GM23338 (cell line): Measurements from ENCODE around the gene PSIP1. TPM values are rescaled to one million over a fixed set of nuclear protein-coding genes. Genes with fewer than 3 reads are reported as not detected.

Experiments used
- ATAC-seq: fragments of 200-7000 bp; cut with Tn5 transposase; 3 replicates; pipeline ENCODE4 v1.9.1; 2020
- DNase-seq: peaks from one replicate; pipeline ENCODE4 v3.0.0-alpha.2; 2015; ENCODE audit warnings: low spot score
- H2AFZ ChIP-seq: fragments of 200-600 bp; sonication (generic); 2 replicates; pipeline ENCODE4 v1.8.0; 2016; ENCODE audit warnings: antibody characterized with exemption, mild to moderate bottlenecking, moderate library complexity
- H3F3A ChIP-seq: fragments of 200-600 bp; sonication (generic); replicated peaks from 2 replicates; pipeline ENCODE4 v1.8.0; 2017; ENCODE audit warnings: antibody characterized with exemption, mixed run types, low read depth
- H3K27ac ChIP-seq: fragments of 200-600 bp; sonication (generic); 2 replicates; pipeline ENCODE4 v1.6.1; 2016; ENCODE audit warnings: low read depth
- H3K27me3 ChIP-seq: fragments of 200-600 bp; sonication (generic); 2 replicates; pipeline ENCODE4 v1.8.0; 2016; ENCODE audit warnings: mild to moderate bottlenecking, mixed run types, moderate library complexity; ENCODE audit not compliant: insufficient read depth
- H3K36me3 ChIP-seq: fragments of 200-600 bp; sonication (generic); 2 replicates; pipeline ENCODE4 v1.8.0; 2016; ENCODE audit warnings: mild to moderate bottlenecking; ENCODE audit not compliant: insufficient read depth
- H3K4me1 ChIP-seq: fragments of 200-600 bp; sonication (generic); 2 replicates; pipeline ENCODE4 v1.8.0; 2016; ENCODE audit warnings: mild to moderate bottlenecking, moderate library complexity; ENCODE audit not compliant: insufficient read depth
- H3K4me2 ChIP-seq: fragments of 200-600 bp; sonication (generic); 2 replicates; pipeline ENCODE4 v1.7.1; 2017; ENCODE audit warnings: mixed run types
- H3K4me3 ChIP-seq: fragments of 200-600 bp; sonication (generic); 2 replicates; pipeline ENCODE4 v1.6.1; 2016; ENCODE audit warnings: mixed run types
- H3K79me2 ChIP-seq: fragments of 200-600 bp; sonication (generic); replicated peaks from 2 replicates; pipeline ENCODE4 v1.8.0; 2017; ENCODE audit warnings: mild to moderate bottlenecking; ENCODE audit not compliant: insufficient read depth
- H3K9me2 ChIP-seq: fragments of 200-600 bp; sonication (generic); 2 replicates; pipeline ENCODE4 v1.8.0; 2017; ENCODE audit not compliant: insufficient read depth
- H4K20me1 ChIP-seq: fragments of 200-600 bp; sonication (generic); replicated peaks from 2 replicates; pipeline ENCODE4 v1.8.0; 2017; ENCODE audit warnings: mild to moderate bottlenecking; ENCODE audit not compliant: insufficient read depth
- H3K27ac Mint-ChIP-seq: 2 replicates; pipeline ENCODE4 v1.8.0; 2020; ENCODE audit warnings: inconsistent platforms, mild to moderate bottlenecking, moderate library complexity, mixed read lengths
- H3K27me3 Mint-ChIP-seq: 3 replicates; pipeline ENCODE4 v1.8.0; 2022; ENCODE audit warnings: low read depth, mild to moderate bottlenecking, moderate library complexity, mixed read lengths, inconsistent platforms; ENCODE audit not compliant: insufficient read depth, poor library complexity
- H3K36me3 Mint-ChIP-seq: 3 replicates; pipeline ENCODE4 v1.8.0; 2021; ENCODE audit warnings: low read depth, mild to moderate bottlenecking, inconsistent platforms, moderate library complexity, mixed read lengths
- H3K4me1 Mint-ChIP-seq: 3 replicates; pipeline ENCODE4 v1.8.0; 2020; ENCODE audit warnings: mild to moderate bottlenecking, inconsistent platforms, mixed read lengths
- H3K4me3 Mint-ChIP-seq: 3 replicates; pipeline ENCODE4 v1.8.0; 2021; ENCODE audit warnings: moderate library complexity, mild to moderate bottlenecking, inconsistent platforms, mixed read lengths
- H3K9me3 Mint-ChIP-seq: 3 replicates; pipeline ENCODE4 v1.8.0; 2020; ENCODE audit warnings: moderate library complexity, mild to moderate bottlenecking, inconsistent platforms, mixed read lengths
- CREB1 ChIP-seq: fragments of 250-450 bp; sonication (Bioruptor Pico); IDR thresholded peaks from 2 replicates; pipeline ENCODE4 v1.5.0; 2020; ENCODE audit warnings: low read depth, mild to moderate bottlenecking, moderate library complexity
- NANOG ChIP-seq: IDR thresholded peaks from 2 replicates; pipeline ENCODE4 v1.6.1; 2016; ENCODE audit warnings: antibody characterized with exemption, borderline replicate concordance
- REST ChIP-seq: IDR thresholded peaks from one replicate; pipeline ENCODE4 v1.6.1; 2018; ENCODE audit warnings: antibody characterized with exemption; ENCODE audit not compliant: unreplicated experiment
- STAT1 ChIP-seq: IDR thresholded peaks from one replicate; pipeline ENCODE4 v1.6.1; 2016; ENCODE audit warnings: antibody characterized with exemption; ENCODE audit not compliant: unreplicated experiment
- ZNF114 ChIP-seq: fragments of 250-450 bp; sonication (Bioruptor Pico); IDR thresholded peaks from 2 replicates; pipeline ENCODE4 v1.5.0; 2020; ENCODE audit warnings: mild to moderate bottlenecking, moderate library complexity
- polyA plus RNA-seq: library from polyadenylated mRNA; unstranded; fragments of >200 nt; fragmentation: Nextera tagmentation; extraction: Ambion mirVana; gene quantifications from 2 replicates; pipeline ENCODE4 v1.2.1, GENCODE V29; 2016
- total RNA-seq: library from RNA; depleted of rRNA; stranded (reverse); fragments of >200 nt; shearing (Covaris generic); gene quantifications from 2 replicates; pipeline ENCODE4 v1.2.3, GENCODE V29; 2014
- TF ChIP-seq, protein P1 (sequence below), 2 experiments: fragments of 200-600 bp in 1 of 2; sonication (generic) in 1 of 2; conservative IDR thresholded peaks; 2 replicates each; pipeline versions ENCODE4 v1.5.1 to v1.6.1; 2016 to 2017; ENCODE audit warnings: antibody characterized with exemption in 2 of 2, low read depth in 2 of 2, mild to moderate bottlenecking in 2 of 2, moderate library complexity in 1 of 2

The PSIP1 gene
- total and polyA plus RNA-seq, 2 experiments from 2014 or later, result 332 to 989 TPM

DNA sequence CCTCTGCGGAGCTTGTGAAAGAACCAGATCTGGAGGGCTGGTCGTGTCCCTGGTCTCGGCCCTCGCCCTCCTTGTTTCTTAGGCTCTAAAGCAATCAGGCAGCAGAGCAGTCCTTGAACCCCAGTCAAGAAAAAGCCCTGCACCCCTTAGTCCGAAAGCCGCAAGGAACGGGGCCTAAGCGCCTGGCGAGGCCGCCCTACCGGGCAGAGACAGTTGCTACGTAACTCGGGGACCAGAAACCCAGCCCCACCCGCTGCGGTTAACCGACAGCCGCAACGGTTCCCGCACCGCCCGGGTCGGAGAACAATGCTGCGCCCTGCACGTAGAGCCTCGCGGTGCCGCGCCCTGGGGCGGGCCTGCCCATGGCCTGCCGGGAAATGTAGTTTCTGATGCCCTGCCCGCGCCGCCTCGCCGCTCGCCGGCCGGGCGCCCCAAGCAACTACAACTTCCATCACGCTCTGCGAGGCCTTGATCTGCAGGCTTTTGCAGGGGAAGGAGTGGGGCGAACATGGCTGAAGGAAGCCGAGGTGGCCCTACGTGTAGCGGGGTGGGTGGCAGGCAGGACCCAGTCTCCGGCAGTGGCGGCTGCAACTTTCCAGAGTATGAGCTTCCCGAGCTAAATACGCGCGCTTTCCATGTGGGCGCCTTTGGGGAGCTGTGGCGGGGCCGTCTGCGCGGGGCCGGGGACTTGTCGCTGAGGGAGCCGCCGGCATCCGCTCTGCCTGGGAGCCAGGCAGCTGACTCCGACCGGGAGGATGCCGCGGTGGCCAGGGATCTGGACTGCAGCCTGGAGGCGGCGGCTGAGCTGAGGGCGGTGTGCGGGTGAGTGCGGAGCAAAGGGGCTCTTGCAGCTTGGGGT lies 88.2 kb downstream of the PSIP1 start, which contains the start of gene SNAPC3 (continued):
- no peak for TF ChIP-seq REST
- no peak for TF ChIP-seq ZNF114 (CRISPR knock-in tag)
- TF ChIP-seq NANOG, result no peak
- TF ChIP-seq, protein P1, sequence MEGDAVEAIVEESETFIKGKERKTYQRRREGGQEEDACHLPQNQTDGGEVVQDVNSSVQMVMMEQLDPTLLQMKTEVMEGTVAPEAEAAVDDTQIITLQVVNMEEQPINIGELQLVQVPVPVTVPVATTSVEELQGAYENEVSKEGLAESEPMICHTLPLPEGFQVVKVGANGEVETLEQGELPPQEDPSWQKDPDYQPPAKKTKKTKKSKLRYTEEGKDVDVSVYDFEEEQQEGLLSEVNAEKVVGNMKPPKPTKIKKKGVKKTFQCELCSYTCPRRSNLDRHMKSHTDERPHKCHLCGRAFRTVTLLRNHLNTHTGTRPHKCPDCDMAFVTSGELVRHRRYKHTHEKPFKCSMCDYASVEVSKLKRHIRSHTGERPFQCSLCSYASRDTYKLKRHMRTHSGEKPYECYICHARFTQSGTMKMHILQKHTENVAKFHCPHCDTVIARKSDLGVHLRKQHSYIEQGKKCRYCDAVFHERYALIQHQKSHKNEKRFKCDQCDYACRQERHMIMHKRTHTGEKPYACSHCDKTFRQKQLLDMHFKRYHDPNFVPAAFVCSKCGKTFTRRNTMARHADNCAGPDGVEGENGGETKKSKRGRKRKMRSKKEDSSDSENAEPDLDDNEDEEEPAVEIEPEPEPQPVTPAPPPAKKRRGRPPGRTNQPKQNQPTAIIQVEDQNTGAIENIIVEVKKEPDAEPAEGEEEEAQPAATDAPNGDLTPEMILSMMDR (conservative IDR thresholded peaks at IDR 0.05; ENCODE audit: low read depth in 2 of 2), result no peak
- TF ChIP-seq CREB1 (CRISPR knock-in tag), result peak; percentile 79

DNA sequence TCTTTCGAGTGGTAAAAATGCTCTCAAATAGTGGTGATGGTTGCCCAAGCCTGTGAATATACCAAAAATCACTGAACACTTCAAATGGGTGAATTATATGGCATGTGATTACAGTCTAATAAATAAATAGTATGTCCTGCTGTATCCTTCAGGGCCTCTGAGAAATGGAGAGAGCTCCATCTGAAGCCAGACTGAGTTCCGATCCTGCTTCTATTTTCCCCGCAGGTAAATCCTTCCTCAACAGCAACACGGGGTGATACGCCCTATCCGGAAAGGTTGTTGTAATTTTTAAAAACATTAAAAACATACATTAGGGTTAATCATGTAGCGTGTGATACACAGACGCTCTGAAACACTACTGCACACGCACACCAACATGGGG lies 88.8 kb downstream of the PSIP1 start:
- no peak for TF ChIP-seq STAT1
- TF ChIP-seq CREB1 (CRISPR knock-in tag), result no peak
- Mint-ChIP-seq H3K36me3 (peaks cover 28% of the 10 kb centered on the region), H3K9me3 (no peaks in the 10 kb centered on the region), H3K4me3 (peak overlapping the region; percentile 94), H3K27ac (peak overlapping the region; percentile 99), H3K27me3 (peaks cover 3% of the 10 kb centered on the region), H3K4me1 (peaks cover 16% of the 10 kb centered on the region)
- Histone ChIP-seq H3F3A (0 out of 2 replicates have a peak, but pooled peaks cover 3% of the 10 kb centered on the region), H4K20me1 (peaks cover 9% of the 10 kb centered on the region; the same call in 1 of the 2 replicates), H3K79me2 (peaks cover 42% of the 10 kb centered on the region), H3K27me3 (no peaks in the 10 kb centered on the region), H3K4me1 (peaks cover 16% of the 10 kb centered on the region), H2AFZ (peak overlapping the region; percentile 94), H3K36me3 (no peaks in the 10 kb centered on the region; the same call in 1 of the 2 replicates), H3K4me3 (peak overlapping the region; percentile 86), H3K27ac (peak overlapping the region; percentile 95), H3K4me2 (peak overlapping the region; percentile 81), H3K9me2 (peaks cover 11% of the 10 kb centered on the region; the same call in 1 of the 2 replicates)
- ATAC-seq (no peak), DNase-seq (no peak)
